Sigmoid colon (tissue), 7 donors: ENCODE results near the gene FURIN. TPM values are rescaled to one million over a fixed set of nuclear protein-coding genes. Genes with fewer than 3 reads are reported as not detected.
A peak's percentile ranks its signal among the peaks of the same experiment; 100 is the strongest.

Experiments
- DNase-seq: peaks from one replicate; pipeline ENCODE4 v3.0.0-alpha.2; 2019
- H3K27ac ChIP-seq, 4 donors: fragments of 200-600 bp; sonication (generic); one replicate each; pipeline ENCODE4 v1.5.1; 2016 to 2019; ENCODE audit warnings: mild to moderate bottlenecking in 1 of 4
- H3K27me3 ChIP-seq, 3 donors: fragments of 200-600 bp; sonication (generic); one replicate each; pipeline ENCODE4 v1.5.1; 2019; ENCODE audit warnings: mild to moderate bottlenecking in 1 of 3
- H3K36me3 ChIP-seq, 4 donors: fragments of 200-600 bp; sonication (generic); one replicate each; pipeline ENCODE4 v1.5.1; 2016 to 2019
- H3K4me1 ChIP-seq, 4 donors: fragments of 200-600 bp; sonication (generic); one replicate each; pipeline ENCODE4 v1.5.1; 2017 to 2019
- H3K4me3 ChIP-seq, 4 donors: fragments of 200-600 bp; sonication (generic); one replicate each; pipeline ENCODE4 v1.5.1; 2017 to 2019; ENCODE audit warnings: mild to moderate bottlenecking in 2 of 4, moderate library complexity in 1 of 4
- H3K9me3 ChIP-seq, 4 donors: fragments of 200-600 bp in 3 of 4; sonication (generic) in 3 of 4; one replicate each; pipeline versions ENCODE4 v1.5.1 to v1.6.1; 2013 to 2019
- EP300 ChIP-seq, 4 donors: sonication (generic); formaldehyde crosslinking; IDR thresholded peaks; one replicate each; pipeline ENCODE4 v1.6.1; 2017; ENCODE audit warnings: antibody characterized with exemption in 4 of 4
- POLR2A ChIP-seq, 2 donors: fragments of 450-650 bp; IDR thresholded peaks; one replicate each; pipeline ENCODE4 v1.6.1; 2016; ENCODE audit warnings: antibody characterized with exemption in 2 of 2, mild to moderate bottlenecking in 2 of 2, moderate library complexity in 2 of 2
- POLR2AphosphoS5 ChIP-seq, 4 donors: sonication (generic); formaldehyde crosslinking; IDR thresholded peaks; one replicate each; pipeline ENCODE4 v1.6.1; 2017; ENCODE audit warnings: antibody characterized with exemption in 4 of 4
- WGBS, 2 donors: extraction: QIAGEN DNeasy Blood & Tissue Kit; methylation state at CpG; one replicate each; pipeline ENCODE4 v1.1.7; 2013; 5-methylcytosine and 5-hydroxymethylcytosine counted together
- intact Hi-C: fragments of 100-400 bp; cut with DNase I; formaldehyde crosslinking; loops from one replicate; pipeline ENCODE4 v1.15.1; 2023
- polyA plus RNA-seq, 3 donors: library from polyadenylated mRNA; stranded (reverse); fragments of 200-250 nt; gene quantifications; one replicate each; pipeline ENCODE4 v1.2.3, GENCODE V29; 2013
- total RNA-seq, 4 donors: library from RNA; depleted of rRNA; stranded (reverse); fragments of >200 nt; gene quantifications; one replicate each; pipeline ENCODE4 v1.1.0, GENCODE V29; 2016
- TF ChIP-seq, protein P1 (sequence below), 4 experiments: fragments of 450-650 bp in 3 of 4; fragments of 200-600 bp in 1 of 4; IDR thresholded peaks; one replicate each; pipeline ENCODE4 v1.5.1; 2016 to 2019; ENCODE audit warnings: antibody characterized with exemption in 4 of 4, mild to moderate bottlenecking in 3 of 4, moderate library complexity in 2 of 4
- donor health status: healthy with polysubstance abuse.
- donor health status: Bipolar disorder and iron deficiency.
- donor health status: healthy.

FURIN gene
- total and polyA plus RNA-seq, 7 donors = 21.0 to 69.2 (median 24.6) TPM

DNA sequence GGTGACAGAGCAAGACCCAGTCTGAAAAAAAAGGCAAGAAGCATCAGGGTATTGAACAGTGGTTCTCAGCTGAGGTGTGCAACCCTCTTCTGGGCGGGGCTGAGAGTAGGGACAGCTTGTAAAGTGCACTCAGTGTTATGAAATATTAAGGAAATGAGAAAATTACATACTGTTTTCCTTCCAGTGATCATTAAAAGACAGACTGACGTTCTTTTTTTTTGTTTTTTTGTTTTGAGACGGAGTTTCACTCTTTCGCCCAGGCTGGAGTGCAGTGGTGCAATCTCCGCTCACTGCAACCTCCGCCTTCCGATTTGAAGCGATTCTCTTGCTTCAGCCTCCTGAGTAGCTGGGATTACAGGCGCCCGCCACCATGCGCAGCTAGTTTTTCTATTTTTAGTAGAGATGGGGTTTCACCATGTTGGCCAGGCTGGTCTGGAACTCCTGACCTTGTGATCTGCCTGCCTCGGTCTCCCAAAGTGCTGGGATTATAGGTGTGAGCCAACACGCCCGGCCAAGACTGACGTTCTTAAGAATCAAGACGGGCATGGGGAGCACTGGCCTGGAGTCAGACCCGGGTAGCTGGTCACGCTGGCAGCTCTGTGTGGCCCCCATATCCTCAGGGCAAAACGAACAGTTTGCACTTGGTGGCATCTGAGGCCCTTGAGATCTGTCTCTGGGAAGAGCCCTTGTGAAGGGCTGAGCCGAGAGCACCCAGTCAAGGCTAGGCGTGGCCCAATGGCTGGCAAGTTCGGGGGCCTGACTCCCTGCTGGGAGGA, 46.1 kb downstream of the FURIN start:
- Histone ChIP-seq H3K27ac (peak overlapping the region in 2 of 4 donors; percentile 19 to 36), H3K9me3 (no peaks in the 10 kb centered on the region), H3K27me3 (no peaks in the 10 kb centered on the region), H3K4me3 (no peak overlapping the region), H3K36me3 (peaks cover 57 to 100% (median 86%) of the 10 kb centered on the region in 4 donors), H3K4me1 (peaks cover 0 to 5% (median 0%) of the 10 kb centered on the region in 4 donors)
- no peak for TF ChIP-seq EP300 (IDR thresholded peaks at IDR 0.05)
- TF ChIP-seq, protein P1, sequence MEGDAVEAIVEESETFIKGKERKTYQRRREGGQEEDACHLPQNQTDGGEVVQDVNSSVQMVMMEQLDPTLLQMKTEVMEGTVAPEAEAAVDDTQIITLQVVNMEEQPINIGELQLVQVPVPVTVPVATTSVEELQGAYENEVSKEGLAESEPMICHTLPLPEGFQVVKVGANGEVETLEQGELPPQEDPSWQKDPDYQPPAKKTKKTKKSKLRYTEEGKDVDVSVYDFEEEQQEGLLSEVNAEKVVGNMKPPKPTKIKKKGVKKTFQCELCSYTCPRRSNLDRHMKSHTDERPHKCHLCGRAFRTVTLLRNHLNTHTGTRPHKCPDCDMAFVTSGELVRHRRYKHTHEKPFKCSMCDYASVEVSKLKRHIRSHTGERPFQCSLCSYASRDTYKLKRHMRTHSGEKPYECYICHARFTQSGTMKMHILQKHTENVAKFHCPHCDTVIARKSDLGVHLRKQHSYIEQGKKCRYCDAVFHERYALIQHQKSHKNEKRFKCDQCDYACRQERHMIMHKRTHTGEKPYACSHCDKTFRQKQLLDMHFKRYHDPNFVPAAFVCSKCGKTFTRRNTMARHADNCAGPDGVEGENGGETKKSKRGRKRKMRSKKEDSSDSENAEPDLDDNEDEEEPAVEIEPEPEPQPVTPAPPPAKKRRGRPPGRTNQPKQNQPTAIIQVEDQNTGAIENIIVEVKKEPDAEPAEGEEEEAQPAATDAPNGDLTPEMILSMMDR (IDR thresholded peaks at IDR 0.05) = no peak
- TF ChIP-seq POLR2AphosphoS5 (IDR thresholded peaks at IDR 0.05) = no peak
- TF ChIP-seq POLR2A (IDR thresholded peaks at IDR 0.05) = no peak
- DNase-seq = no peak
- WGBS, 2 donors = 91 to 93% methylated on average over 22 of the region's 22 CpGs
- intact Hi-C loops = no loop called here

DNA sequence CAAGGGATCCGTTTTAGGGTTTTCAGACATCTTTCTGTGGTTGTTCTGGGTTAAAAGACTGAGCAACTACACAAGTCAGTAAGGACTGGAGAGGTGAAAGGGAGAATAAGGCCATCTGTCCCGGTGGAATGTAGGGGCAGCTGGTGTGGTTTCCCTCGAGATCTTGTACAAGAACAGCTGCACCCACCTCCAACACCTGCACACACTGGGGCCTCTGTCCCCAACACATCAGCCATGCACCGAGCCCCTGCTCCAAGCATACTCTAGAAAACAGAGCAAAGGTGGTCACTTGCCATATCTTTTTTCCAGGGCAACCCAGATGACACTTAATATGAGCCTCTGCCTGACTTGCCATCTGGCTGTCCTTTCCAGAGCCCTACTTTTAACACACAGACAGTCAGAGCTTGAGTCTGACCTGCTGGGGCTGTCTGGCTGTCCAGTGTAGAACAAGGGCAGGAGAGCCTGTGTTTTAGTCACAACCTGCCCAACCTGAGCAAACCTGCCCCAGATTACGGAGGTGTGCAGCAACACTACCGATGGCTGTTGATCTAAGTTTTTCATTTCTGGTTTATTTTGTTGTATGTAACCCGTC, 46.9 kb downstream of the FURIN start:
- Histone ChIP-seq H3K4me1 (peaks cover 0 to 5% (median 0%) of the 10 kb centered on the region in 4 donors), H3K27me3 (no peaks in the 10 kb centered on the region), H3K36me3 (peaks cover 59 to 100% (median 87%) of the 10 kb centered on the region in 4 donors), H3K9me3 (no peaks in the 10 kb centered on the region), H3K27ac (peak overlapping the region in 2 of 4 donors; percentile 19 to 36), H3K4me3 (no peak overlapping the region)
- DNase-seq = no peak
- intact Hi-C loops = no loop called here
- TF ChIP-seq, protein P1 (IDR thresholded peaks at IDR 0.05) = no peak
- TF ChIP-seq EP300 (IDR thresholded peaks at IDR 0.05) (no peak), POLR2A (IDR thresholded peaks at IDR 0.05) (no peak), POLR2AphosphoS5 (IDR thresholded peaks at IDR 0.05) (no peak)
- WGBS, 2 donors = 57 to 88% methylated on average over 7 of the region's 7 CpGs

DNA sequence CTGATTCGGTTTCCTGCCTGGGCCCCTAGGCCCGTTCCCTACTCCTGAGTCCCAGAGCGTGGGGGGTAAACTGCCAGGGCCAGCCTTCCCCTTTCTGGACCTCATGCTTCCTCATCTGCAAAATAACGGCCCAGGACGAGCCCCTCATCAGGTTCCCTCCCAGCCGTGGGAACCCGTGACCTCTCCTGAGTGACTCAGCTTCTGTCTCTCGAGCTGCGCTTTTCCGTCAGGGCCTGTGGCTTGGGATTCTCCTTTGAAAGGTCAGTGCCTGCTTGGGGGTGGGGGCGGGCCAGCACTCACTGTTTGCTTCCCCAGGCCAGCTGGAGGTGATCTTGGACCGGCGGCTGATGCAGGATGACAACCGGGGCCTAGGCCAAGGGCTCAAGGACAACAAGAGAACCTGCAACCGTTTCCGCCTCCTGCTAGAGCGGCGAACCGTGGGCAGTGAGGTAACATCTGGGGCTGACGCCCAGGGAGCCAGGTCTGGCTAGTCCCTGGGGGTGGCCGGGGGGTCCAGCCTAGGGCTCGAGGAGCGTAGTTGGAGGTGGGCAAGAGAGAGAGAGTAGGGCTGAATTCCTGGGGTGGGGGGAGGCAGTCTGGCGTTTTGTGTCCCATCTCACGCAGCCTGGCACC, 47.5 kb downstream of the FURIN start:
- Histone ChIP-seq H3K36me3 (peaks cover 54 to 100% (median 85%) of the 10 kb centered on the region in 4 donors), H3K4me1 (peaks cover 0 to 5% (median 0%) of the 10 kb centered on the region in 4 donors), H3K4me3 (no peak overlapping the region), H3K27ac (peak overlapping the region in 2 of 4 donors; percentile 23 to 36), H3K9me3 (no peaks in the 10 kb centered on the region), H3K27me3 (no peaks in the 10 kb centered on the region)
- DNase-seq = peak; percentile 85
- intact Hi-C loops = no loop called here
- WGBS, 2 donors = 69 to 88% methylated on average over 25 of the region's 25 CpGs
- TF ChIP-seq POLR2AphosphoS5 (IDR thresholded peaks at IDR 0.05) (no peak), POLR2A (IDR thresholded peaks at IDR 0.05) (no peak), EP300 (IDR thresholded peaks at IDR 0.05) (no peak)
- TF ChIP-seq, protein P1 (IDR thresholded peaks at IDR 0.05) = no peak

DNA sequence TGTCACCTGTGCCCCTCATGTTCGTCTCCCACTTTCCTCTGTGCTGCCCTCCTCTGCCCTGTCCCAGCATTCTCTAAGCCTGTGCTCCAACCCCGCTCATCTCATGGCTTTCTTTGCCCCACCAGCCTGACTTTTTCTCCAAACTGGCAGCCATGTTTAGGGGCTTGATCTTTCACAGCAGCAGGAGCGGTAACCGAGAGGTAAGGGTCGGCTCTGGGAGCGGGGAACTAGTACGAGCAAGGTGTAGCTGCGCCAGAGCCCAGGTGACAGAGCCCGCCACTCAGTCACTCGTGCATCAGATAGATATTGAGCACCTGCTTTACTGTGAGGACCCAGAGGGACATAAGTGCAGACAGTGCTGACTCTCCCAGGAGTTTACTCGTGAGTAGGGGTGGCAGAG, 48.1 kb downstream of the FURIN start:
- Histone ChIP-seq H3K4me1 (peaks cover 0 to 5% (median 0%) of the 10 kb centered on the region in 4 donors), H3K36me3 (peaks cover 49 to 100% (median 81%) of the 10 kb centered on the region in 4 donors), H3K4me3 (no peak overlapping the region), H3K27ac (peak overlapping the region in 1 of 4 donors; percentile 23), H3K9me3 (no peaks in the 10 kb centered on the region), H3K27me3 (no peaks in the 10 kb centered on the region)
- WGBS, 2 donors = 87 to 92% methylated on average over 11 of the region's 11 CpGs
- intact Hi-C loops = no loop called here
- DNase-seq = no peak
- TF ChIP-seq POLR2AphosphoS5 (IDR thresholded peaks at IDR 0.05) (no peak), EP300 (IDR thresholded peaks at IDR 0.05) (no peak), POLR2A (IDR thresholded peaks at IDR 0.05) (no peak)
- TF ChIP-seq, protein P1 (IDR thresholded peaks at IDR 0.05) = no peak
